Activated CD8-positive, alpha-beta memory T cell treated with anti-CD3 and anti-CD28 coated beads, Interleukin-2, amount 50 U/mL, for 24 hours (primary cell): ENCODE results near the gene SLC6A19.

ENCODE experiments used
- DNase-seq: peaks from one replicate; pipeline ENCODE4 v3.0.0-alpha.2; 2020; ENCODE audit errors: extremely low read depth

Gene SLC6A19

DNA sequence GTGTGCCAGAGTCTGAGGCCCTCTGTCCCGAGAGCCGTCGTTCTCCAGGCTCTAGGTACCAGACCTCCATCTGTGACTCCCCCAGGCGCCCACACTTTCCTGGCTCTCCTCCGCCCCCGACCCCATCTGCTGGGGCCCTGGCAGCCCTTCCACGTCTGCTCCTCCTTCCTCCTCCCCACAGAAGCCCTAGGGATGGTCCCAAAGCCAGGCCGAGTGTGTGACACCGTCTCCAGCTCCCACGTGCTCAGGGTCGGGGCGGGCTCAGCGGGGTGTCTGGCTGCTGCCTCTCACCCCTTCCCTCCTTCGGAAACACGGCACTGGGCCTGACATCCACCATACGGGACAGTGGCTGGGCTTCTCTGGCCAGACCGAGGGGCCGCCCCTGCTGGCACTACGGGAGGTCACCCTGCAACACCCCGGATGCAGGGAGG lies 20.5 kb upstream of the SLC6A19 start:
- no peak for DNase-seq

DNA sequence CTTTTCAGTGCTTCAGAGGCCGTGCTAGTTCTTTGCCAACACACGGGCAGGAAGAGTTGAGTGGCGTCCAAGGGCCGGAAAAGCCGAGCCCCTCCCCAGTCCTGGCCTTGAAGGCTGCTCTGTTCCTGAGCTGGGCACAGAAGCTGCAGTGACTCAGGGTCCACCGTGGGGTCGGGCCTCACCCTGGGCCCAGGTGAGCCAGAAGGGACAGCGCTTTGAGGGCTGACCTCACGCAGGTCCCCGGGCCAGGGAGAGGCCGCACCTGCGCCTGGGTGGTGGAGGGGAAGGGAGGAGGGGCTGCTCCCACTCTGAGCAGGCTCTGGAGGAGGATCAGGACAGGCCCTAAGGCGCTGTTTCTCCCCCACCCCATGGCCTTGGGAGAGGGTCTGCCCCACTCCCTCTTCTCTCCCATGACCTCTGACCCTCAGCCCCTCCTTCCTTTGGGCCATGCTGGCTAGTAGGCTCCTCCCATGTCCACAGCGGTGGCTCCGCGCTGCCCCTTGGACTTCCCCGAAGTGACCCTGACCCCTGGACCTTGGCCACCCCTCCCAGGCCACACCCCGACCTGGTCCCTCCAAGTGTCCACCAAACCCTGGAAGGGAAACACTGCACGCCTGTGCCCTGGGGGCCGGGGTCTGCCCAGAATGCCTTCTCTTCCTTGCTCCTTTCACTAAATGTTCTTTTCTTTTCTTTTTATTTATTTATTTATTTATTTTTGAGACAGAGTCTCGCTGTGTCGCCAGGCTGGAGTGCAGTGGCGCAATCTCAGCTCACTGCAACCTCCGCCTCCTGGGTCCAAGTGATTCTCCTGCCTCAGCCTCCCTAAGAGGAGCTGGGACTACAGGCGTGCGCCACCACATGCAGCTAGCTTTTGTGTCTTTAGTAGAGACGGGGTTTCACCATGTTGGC lies 19.7 kb upstream of the SLC6A19 start:
- no peak for DNase-seq

DNA sequence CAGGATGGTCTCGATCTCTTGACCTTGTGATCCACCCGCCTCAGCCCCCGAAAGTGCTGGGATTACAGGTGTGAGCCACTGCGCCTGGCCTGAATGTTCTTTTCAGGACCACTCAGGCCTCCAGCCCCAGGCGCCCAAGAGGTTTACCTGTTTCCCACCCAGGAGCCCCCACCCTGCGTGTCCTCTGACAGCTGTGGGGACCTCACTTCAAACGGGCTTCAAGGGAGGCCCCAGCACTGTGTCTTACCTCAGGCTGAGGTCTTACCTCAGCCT lies 19.1 kb upstream of the SLC6A19 start:
- DNase-seq = no peak

DNA sequence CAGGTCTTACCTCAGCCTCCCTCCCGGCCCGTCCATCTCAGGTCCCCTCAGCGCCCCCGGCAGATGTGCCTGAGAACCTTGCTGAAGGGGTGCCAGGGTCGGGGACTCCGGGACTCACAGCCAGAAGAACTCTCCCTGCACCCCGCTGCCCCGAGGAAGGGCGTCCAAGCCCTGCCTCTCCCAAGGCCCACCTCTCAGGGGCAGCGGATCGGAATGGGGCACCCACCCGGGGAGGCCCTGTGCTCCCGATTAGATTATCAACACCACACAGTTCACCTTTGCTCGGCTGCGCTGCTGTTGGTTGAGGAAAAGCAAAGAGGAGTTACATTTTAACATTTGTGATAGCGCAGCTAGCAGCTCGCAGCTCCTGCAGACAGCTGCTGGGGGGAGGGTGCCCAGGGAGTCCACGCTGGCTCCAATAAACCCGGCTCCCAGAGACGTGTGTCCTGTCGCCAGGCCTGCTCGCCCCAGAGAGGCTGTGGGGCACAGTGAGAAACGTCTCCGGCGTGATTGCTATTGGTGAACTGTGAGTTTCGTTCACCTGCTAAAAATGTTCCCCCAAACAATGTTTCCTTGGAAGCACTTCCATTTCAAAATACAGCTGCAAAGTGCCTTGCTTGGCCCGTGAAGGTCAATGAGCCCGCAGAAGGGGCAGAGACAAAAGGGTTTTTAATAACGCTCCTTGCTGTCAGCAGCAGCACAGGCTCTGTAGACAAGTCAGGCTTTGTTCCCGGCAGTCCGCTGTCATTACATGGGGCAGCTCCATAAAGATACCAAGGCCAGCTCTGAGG lies 18.6 kb upstream of the SLC6A19 start:
- DNase-seq = no peak

DNA sequence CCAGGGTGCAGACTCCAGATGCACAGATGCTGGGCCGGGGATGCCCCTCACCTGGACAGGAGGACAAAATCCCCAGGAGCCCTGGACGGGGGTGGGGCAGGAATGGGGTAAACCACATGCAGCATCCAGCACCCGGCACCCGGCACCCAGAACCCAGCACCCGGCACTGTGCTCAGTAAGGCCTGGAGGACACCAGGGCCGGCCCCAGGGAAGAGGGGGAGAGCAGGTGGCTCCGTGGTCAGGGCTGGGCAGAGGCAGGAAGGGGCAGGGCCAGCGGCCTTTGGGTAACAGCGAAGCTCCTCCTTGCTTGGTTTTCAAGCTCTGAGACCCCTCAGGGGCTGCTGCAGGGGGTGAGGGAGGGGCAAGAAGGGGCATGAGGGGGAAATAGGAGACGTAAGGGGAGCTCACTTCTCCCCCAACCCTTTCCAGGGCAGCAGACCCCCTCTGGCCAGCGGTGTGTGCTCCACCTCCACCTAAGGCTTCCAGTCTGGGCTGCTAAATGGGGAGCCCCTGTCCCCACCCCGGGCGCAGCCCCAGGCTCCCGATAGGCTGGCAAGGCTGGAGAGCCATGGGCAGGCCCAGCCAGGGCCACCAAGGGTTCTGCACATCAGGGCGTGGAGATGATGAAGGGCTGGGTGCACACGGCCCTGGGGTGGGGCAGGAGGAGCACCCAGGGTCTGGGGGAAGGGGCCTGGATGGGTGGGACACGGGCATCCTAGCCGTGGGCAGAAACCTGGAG lies 17.8 kb upstream of the SLC6A19 start:
- DNase-seq = no peak

DNA sequence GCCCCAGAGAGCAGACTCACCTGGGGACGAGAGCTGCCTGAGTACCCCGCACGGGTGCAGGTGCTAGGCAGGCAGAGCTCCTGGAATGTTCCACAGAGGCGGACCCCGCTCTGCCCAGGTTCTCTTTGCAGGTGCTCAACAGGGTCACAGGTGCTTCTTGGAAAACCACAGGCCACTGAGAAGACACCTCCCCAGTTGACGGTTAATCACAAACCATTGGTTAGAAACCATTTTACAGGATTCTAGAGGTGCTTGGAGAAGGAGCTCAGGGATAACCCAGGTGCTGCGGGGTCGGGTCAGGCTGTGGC lies 17.3 kb upstream of the SLC6A19 start:
- no peak for DNase-seq

DNA sequence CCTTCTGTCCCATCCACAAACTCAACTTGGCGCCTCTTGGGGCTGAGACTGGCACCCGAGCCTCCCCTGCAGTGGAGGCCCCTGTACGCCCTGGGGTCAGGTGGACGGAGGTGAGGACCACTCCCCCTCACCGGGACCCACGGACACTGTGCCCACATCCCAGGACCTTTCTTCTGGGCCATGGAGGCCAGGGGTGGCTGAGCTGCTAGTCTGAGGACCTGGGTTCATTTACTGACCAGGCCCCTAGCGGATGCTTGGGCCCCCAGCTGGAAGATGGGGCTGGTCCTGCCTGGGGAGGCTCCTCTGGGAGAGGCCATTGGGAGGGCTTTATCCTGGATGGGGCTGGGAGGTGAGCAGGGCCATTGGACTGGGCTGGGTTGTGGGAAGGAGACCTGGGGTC lies 16.9 kb upstream of the SLC6A19 start:
- no peak for DNase-seq

DNA sequence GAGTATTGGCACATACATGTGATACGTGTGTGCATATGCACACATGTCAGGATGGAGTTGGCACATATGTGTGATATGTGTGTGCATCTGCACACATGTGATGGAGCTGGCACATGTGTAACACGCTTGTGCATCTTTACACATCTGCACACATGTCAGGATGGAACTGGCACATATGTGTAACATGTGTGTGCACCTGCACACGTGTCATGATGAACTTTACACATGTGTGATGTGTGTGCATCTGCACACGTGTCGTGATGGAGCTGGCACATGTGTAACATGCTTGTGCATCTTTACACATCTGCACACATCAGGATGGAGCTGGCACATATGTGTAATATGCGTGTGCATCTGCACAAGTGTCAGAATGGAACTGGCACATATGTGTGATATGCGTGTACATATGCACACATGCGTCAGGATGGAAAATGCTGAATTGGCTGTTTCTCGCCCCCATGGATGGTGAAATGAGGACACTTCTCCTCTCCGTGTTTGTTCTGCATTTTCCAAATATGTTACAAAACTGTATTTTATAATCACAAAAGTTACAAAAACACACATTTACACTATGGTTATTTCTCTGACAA lies 16.3 kb upstream of the SLC6A19 start:
- no peak for DNase-seq

DNA sequence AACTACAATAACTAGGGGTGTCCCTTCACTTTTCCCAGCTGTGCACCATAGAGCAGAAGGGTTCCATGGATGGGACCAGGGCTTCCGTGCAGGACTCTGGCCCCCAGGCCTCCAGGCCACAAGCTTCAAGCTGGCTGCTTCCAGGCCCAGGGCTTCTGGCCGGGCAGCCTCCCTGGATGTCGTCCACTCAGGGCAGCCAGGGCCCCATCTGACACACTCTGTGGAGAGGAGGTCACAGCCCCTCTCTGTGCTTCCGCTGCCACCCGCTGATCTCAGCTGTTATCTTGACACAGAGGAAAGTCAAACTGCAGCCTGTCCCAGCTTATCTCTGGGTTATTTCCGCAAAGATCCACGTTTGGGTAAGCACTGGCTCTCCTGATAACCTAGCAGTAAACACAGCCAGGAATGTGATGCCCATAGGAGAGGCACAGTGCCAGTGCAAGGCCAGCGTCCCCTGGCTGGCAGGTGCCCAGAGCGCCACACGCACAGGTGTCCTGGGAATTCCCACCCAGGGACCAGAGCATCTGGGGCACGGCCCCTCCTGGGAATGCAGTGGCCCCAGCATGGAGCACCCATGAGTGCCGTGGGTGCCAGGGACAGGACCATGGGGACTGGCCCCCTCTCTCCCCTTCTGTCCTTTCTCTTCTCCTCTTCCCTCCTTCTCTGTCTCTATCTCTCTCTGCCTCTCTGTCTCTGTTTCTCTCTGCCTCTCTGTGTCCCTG lies 15.6 kb upstream of the SLC6A19 start:
- no peak for DNase-seq

DNA sequence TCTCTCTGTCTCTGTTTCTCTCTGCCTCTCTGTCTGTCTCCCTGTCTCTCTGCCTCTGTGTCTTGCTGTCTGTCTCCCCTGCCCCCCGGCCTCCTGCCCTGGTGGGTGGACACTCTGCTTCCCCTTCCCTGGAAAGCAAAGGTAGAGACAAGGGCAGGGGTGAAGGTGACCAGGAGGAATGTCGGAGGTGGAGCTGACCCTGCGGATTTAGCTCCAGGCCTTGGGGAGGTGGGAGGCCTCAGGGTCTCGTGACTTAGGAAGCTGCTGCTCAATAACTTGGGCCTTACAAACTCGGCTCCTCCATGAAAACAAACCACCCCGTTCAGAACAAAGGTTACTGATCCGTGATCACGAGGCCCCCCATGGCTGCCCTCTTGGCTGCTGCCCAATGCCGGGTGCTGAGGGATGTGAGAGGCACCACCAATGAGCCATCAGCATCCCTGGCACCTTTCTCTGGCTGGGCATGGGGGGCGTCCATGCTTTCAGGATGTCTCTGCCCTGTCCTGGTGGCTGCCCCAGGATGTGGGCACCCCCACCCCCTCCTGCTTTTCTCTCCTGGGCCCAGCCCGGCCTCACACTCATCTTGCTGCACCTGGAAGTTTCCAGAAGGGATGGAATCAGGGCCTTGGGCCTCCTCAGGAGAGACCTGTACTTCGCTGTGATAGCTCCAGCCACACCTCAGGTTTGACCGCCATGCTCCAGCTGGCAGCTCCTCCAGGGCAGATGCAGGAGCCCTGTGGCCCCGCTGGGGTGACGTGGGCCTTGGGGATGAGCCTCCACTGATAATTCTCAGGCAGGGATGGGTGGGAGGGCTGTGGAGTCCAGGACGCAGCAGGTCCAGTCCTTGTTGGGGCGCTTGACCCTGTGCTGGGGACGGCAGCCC lies 14.8 kb upstream of the SLC6A19 start:
- DNase-seq = no peak

DNA sequence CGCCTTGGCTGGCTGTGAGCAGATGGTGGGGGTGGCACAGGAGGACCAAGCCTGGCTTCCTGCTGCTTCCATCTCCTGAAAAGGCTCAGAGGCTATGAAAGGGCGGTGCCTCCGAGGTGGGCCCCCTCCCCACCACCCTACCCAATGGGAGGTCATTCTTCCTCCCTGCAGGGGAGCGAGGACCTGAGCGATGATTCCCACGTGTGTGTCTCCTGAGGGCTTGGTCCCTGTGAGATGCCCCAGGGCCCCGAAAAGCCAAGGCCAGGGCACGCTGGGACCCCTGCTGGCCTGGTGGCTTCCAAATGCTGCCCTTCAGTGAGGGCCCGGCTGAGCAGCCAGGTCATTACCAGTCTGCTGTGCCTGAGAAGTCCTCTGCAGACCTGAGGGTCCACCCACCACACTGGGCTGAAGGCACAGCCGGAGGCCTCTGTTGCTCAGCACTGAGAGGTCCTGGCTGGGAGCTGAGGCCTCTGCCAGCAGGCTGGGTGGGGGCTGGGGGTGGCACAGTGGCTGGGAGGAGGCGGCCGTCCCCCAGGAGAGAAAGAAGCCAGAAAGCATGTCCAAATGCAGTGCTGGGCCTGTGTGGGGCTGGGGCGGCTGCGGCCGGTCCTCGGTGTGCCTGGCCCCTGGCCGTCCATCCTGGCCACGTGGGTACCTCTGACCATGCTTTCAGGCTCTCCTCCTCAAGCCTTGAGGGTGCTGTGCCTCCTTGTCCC lies 14.0 kb upstream of the SLC6A19 start:
- no peak for DNase-seq

DNA sequence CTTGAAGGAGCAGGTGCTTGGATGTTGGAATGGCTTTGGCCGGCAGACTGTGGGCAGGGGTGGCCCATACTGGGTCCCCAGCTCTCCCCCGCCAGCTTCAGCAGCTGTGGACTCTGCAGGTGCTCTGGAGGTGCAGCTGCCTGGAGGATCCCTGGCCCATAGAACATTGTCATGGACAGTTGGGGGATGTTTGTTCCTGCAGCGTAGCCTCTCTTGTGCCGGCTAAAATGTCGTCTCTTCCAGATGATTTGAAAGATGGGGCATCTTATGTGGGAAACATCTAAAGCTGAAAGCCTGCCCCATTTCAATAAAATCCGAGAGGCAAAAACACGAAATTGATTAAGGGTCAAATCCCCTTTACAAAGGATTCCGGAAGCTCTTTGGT lies 13.5 kb upstream of the SLC6A19 start:
- DNase-seq = no peak

DNA sequence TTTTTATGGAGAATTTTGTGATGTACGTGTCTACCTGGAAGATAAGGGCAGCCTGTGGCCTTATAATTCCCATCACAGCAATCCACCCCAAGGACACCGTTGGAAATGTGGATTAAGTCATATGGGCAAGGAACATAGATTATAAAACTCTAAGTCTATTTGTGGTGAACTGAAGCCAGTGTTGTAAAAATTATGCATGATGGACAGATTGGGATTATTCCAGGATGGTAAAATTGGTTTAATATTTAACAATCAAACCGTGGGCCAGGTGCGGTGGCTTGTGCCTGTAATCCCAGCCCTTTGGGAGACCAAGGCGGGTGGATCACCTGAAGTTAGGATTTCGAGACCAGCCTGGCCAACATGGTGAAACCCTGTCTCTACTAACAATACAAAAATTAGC lies 12.9 kb upstream of the SLC6A19 start:
- DNase-seq = no peak

DNA sequence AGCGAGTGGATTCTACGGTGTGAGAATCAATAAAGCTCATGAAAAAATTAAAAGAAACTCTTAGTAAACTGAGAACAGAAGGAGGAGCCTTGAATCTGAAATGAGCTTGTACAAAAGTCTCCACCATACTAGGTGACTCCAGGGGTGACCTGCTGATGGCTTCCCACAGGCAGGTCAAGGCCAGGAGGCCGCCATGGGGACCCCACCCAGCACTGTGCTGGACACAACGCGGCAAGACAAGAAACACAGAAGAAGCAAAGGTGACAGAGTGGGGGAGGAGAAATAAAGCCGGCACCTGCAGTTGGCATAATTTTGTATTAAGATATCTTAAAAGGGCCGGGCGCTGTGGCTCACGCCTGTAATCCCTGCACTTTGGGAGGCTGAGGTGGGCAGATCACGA lies 12.1 kb upstream of the SLC6A19 start:
- no peak for DNase-seq

DNA sequence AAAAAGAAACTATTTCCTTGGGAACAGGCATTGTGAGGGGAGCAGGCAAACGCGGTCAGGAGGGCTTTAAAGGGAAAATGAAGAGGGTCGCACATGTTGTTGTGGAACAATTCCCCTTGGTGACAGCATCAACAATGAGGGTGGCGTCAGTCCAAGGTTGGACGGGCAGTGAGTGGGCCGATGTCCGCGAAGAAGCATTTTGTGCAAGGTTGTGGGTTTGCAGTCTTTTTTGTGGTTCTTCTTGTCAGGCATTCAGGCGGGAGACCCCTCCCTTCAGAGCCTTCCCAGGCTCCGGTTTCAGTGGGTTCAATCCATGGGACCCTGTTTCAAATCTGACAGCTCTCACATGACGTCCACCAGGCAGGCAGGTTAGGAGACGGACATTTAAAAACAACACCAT lies 11.1 kb upstream of the SLC6A19 start:
- no peak for DNase-seq

DNA sequence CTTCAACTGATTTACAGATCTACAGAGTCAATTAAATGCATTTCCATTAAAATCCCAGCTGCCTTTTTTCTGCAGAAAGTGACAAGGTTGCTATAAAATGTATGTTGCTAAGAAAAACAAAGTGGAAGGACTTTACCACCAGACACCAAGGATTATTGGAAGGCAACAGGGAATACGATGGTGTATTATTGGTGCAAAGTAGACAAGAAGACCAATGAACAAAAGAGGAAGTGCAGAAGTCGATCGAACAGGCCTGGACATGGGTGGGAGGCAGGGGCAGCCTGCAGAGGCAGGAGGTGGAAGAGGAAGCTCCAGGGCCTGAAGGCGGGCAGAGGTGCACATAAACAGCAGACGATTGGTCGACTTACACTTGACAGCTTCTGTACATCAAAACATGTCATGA lies 10.6 kb upstream of the SLC6A19 start:
- DNase-seq = no peak

DNA sequence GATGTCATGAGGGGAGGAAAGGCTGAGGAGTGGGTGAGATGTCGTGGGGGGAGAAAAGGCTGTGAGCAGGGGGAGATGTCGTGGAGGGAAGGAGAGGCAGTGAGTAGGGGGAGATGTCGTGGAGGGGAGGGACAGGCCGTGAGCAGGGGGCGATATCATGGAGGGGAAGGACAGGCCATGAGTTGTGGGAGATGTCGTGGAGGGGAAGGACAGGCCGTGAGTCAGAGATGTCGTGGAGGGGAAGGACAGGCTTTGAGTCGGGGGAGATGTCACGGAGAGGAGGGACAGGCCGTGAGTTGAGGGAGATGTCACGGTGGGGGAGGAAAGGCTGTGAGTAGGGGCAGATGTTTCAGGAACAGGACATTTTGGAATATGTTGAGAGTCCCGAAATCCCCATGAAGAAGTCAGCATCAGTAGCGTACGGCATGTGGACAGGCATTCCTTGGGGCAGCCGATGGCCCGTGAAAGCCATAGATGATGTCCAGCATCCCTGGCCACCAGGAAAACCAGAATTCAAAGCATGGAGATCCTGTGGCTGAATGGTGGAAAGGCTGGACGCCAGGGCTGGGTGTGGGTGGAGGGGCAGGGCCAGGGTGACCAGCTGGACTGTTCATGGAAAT lies 8.3 kb upstream of the SLC6A19 start:
- DNase-seq = no peak

DNA sequence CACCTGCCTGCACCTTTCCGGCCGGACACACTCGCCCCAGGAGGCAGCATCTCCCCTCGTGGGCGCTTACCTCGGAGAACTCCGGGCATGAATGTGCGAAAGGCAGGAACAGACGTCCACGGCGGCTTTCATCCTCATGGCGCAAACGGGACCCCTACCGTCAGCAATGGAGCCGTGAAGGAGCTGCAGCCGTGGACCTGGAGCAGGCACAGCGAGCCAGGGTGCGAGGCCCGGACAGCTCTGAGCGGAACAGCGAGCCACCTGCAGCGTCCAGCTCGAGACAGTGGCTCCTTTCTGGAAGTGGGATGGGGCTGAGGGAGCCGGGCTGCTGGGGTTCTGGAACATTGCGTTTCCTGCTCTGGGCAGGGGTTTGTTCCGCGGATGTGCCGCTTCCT lies 7.8 kb upstream of the SLC6A19 start:
- no peak for DNase-seq

DNA sequence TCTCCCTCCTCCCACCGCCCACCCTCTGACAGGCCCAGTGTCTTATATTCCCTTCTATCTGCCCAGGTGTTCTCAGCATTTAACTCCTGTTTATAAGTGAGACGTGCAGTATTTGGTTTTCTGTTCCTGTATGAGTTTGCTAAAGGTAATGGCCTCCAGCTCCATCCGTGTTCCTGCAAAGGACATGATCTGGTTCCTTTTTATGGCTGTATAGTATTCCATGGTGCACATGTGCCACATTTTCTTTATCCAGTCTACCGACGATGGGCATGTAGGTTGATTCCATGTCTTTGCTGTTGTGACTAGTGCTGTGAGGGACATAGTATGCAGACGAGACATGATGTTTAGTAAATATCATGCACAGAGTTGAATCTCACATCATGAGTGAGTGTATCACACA lies 7.0 kb upstream of the SLC6A19 start:
- no peak for DNase-seq

DNA sequence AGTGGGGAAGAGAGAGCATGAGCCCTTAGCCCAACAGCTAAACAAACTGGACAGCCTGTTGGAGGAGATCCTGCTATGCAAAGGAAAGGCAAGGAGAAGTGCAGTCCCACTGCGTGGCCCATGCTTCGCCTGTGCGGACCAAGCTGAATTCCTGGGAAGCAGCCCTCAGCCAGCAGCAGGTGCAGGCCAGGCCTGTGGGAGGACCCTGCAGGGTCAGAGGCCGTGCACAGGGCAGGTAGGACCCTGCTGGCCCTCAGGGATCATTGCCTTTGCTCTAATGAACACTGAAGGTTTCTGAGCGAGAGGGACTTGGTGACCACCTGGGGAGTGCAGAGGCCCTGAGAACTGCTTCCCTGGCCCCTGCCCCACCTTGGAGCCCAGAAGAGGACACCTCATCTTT lies 6.0 kb upstream of the SLC6A19 start:
- no peak for DNase-seq
